ENCODE results near the gene SLC37A2. TPM values are rescaled to one million over a fixed set of nuclear protein-coding genes. Genes with fewer than 3 reads are reported as not detected.

SLC37A2 gene
- total RNA-seq, 1 experiment from 2014 or later: 13.8 TPM

DNA sequence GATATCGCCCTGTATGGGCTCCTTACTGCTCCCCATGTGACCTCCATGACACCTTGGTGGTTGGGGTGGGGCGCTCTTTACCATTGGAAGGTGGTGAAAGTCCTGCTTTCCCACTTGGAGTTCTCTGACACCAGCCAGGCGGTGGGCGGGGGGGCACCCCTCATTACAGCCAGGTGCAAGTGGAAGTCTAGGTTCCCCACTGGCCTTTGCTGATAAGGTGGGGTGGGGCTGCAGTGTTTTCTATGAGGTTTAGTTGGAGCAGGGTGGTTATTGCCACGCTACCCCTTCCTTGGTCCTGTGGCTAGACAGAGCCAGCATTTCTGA is 5.5 kb upstream of the SLC37A2 start:
- H3K27ac Mint-ChIP-seq (ENCODE audit: unreplicated experiment): no peak overlapping the region
- no peaks in the 10 kb centered on the region for H3K27me3 Mint-ChIP-seq (ENCODE audit: insufficient read depth, unreplicated experiment)
- H3K36me3 Mint-ChIP-seq (ENCODE audit: insufficient read depth, unreplicated experiment): no peaks in the 10 kb centered on the region
- ChIA-PET POLR2A (interaction anchor here (0.8 kb wide), 1 partner anchor 54 kb away, joined by 3 read pairs; the partner anchor contains the start of gene TMEM218), CTCF (interaction anchor here (1.3 kb wide), 1 partner anchor 28 kb away, joined by 4 read pairs; no protein-coding TSS in a partner anchor)
- H3K4me1 Mint-ChIP-seq (ENCODE audit: low read depth, unreplicated experiment): peaks cover 17% of the 10 kb centered on the region
- Histone ChIP-seq H3K27me3 (replicated peaks; ENCODE audit: control insufficient read depth, insufficient read depth, low read length) (no peaks in the 10 kb centered on the region), H3K4me1 (peaks cover 37% of the 10 kb centered on the region), H3K9me3 (peaks cover 3% of the 10 kb centered on the region; the same call in 1 of the 2 replicates), H3K4me3 (ENCODE audit: low read depth, low read length) (no peak overlapping the region), H3K36me3 (ENCODE audit: control insufficient read depth, insufficient read depth, low read length) (no peaks in the 10 kb centered on the region)
- no TSS peak for BruUV-seq (replicated peaks)
- intact Hi-C loops (cut with micrococcal nuclease; ENCODE audit: unreplicated experiment): loop anchor here (1.0 to 5.0 kb wide), 2 partner anchors 54 to 85 kb away; partner anchors contain the start of gene TMEM218
- no peak overlapping the region for H3K4me3 Mint-ChIP-seq (ENCODE audit: unreplicated experiment)
- TF ChIP-seq, protein P1, sequence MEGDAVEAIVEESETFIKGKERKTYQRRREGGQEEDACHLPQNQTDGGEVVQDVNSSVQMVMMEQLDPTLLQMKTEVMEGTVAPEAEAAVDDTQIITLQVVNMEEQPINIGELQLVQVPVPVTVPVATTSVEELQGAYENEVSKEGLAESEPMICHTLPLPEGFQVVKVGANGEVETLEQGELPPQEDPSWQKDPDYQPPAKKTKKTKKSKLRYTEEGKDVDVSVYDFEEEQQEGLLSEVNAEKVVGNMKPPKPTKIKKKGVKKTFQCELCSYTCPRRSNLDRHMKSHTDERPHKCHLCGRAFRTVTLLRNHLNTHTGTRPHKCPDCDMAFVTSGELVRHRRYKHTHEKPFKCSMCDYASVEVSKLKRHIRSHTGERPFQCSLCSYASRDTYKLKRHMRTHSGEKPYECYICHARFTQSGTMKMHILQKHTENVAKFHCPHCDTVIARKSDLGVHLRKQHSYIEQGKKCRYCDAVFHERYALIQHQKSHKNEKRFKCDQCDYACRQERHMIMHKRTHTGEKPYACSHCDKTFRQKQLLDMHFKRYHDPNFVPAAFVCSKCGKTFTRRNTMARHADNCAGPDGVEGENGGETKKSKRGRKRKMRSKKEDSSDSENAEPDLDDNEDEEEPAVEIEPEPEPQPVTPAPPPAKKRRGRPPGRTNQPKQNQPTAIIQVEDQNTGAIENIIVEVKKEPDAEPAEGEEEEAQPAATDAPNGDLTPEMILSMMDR (IDR thresholded peaks at IDR 0.05; ENCODE audit: insufficient read depth in 1 of 2, low read depth in 1 of 2, low read length in 1 of 2, severe bottlenecking in 1 of 2, unreplicated experiment in 1 of 2): no peak
- no peaks in the 10 kb centered on the region for H3K9me3 Mint-ChIP-seq (ENCODE audit: unreplicated experiment)
- DNase-seq: no peak

DNA sequence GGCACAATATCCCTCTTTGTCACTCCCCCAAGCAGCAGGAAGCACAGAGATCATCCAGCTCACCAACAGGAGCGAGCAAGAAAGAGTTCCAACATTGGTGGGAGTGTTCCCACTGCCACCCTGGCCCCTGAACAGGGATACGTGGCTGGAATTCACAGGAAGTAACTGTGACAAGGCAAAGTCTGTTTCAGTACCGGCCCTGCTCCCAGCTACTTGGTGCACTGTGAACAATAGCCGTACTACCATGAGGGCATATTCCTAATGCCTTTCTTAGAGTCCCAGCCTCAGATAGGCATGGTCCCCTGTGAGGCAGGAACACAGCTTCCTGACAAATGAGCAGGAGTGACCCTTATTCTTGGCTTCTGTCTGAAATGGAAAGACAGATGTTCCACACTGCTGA is 1.8 kb upstream of the SLC37A2 start:
- Histone ChIP-seq H3K36me3 (ENCODE audit: control insufficient read depth, insufficient read depth, low read length) (no peaks in the 10 kb centered on the region), H3K9me3 (peaks cover 3% of the 10 kb centered on the region; the same call in 1 of the 2 replicates), H3K27me3 (replicated peaks; ENCODE audit: control insufficient read depth, insufficient read depth, low read length) (no peaks in the 10 kb centered on the region), H3K4me1 (peaks cover 26% of the 10 kb centered on the region), H3K4me3 (ENCODE audit: low read depth, low read length) (no peak overlapping the region)
- TF ChIP-seq, protein P1 (IDR thresholded peaks at IDR 0.05; ENCODE audit: insufficient read depth in 1 of 2, low read depth in 1 of 2, low read length in 1 of 2, severe bottlenecking in 1 of 2, unreplicated experiment in 1 of 2): no peak
- POLR2A ChIA-PET: no interaction called here
- H3K36me3 Mint-ChIP-seq (ENCODE audit: insufficient read depth, unreplicated experiment): no peaks in the 10 kb centered on the region
- intact Hi-C loops (cut with micrococcal nuclease; ENCODE audit: unreplicated experiment): loop anchor here (5.0 kb wide), 1 partner anchor 99 kb away; no protein-coding TSS in a partner anchor
- H3K9me3 Mint-ChIP-seq (ENCODE audit: unreplicated experiment): no peaks in the 10 kb centered on the region
- peaks cover 10% of the 10 kb centered on the region for H3K4me1 Mint-ChIP-seq (ENCODE audit: low read depth, unreplicated experiment)
- H3K27ac Mint-ChIP-seq (ENCODE audit: unreplicated experiment): no peak overlapping the region
- H3K4me3 Mint-ChIP-seq (ENCODE audit: unreplicated experiment): no peak overlapping the region
- H3K27me3 Mint-ChIP-seq (ENCODE audit: insufficient read depth, unreplicated experiment): peaks cover 2% of the 10 kb centered on the region
- no TSS peak for BruUV-seq (replicated peaks)
- CTCF ChIA-PET: no interaction called here
- DNase-seq: no peak

- POLR2A ChIA-PET: no interaction called here
- Mint-ChIP-seq H3K4me3 (ENCODE audit: unreplicated experiment) (peak overlapping the region; percentile 84), H3K36me3 (ENCODE audit: insufficient read depth, unreplicated experiment) (no peaks in the 10 kb centered on the region), H3K4me1 (ENCODE audit: low read depth, unreplicated experiment) (peaks cover 10% of the 10 kb centered on the region), H3K27ac (ENCODE audit: unreplicated experiment) (peak overlapping the region; percentile 39), H3K27me3 (ENCODE audit: insufficient read depth, unreplicated experiment) (peaks cover 3% of the 10 kb centered on the region), H3K9me3 (ENCODE audit: unreplicated experiment) (no peaks in the 10 kb centered on the region)
- intact Hi-C loops (cut with micrococcal nuclease; ENCODE audit: unreplicated experiment): loop anchor here (2.0 to 5.0 kb wide), 2 partner anchors 48 to 100 kb away; partner anchors contain the start of gene TMEM218
- DNase-seq: no peak
- peak overlapping the region; percentile 56 for H3K4me3 ChIP-seq (ENCODE audit: low read depth, low read length)
- BruUV-seq (replicated peaks): TSS peak; percentile 50
- H3K36me3 ChIP-seq (ENCODE audit: control insufficient read depth, insufficient read depth, low read length): no peaks in the 10 kb centered on the region
- CTCF ChIA-PET: interaction anchor here (1.2 kb wide), 3 partner anchors 10 to 79 kb away, joined by 3 to 4 read pairs (median 4); no protein-coding TSS in a partner anchor
- H3K4me1 ChIP-seq: peaks cover 21% of the 10 kb centered on the region
- H3K9me3 ChIP-seq: peaks cover 3% of the 10 kb centered on the region; the same call in 1 of the 2 replicates
- TF ChIP-seq, protein P1 (IDR thresholded peaks at IDR 0.05; ENCODE audit: insufficient read depth in 1 of 2, low read depth in 1 of 2, low read length in 1 of 2, severe bottlenecking in 1 of 2, unreplicated experiment in 1 of 2): no peak
- no peaks in the 10 kb centered on the region for H3K27me3 ChIP-seq (replicated peaks; ENCODE audit: control insufficient read depth, insufficient read depth, low read length)
These were observed 731 bp upstream of the SLC37A2 start for GRCh38 chr11:125062218-125062930.
